GM12865 (cell line): Measurements from ENCODE around the gene EIF1AX.
"Not testable (repeated sequence)": the region's sequence is repeated elsewhere in the genome, so short reads cannot be mapped to it uniquely, and the experiment has no call there.

Experiments
- DNase-seq: peaks from one replicate; pipeline ENCODE4 v3.0.0; 2010; ENCODE audit warnings: low read depth
- H3K4me3 ChIP-seq: 2 replicates; pipeline ENCODE4 v1.5.1; 2011; ENCODE audit warnings: mild to moderate bottlenecking, low read depth, low read length, control low read depth
- TF ChIP-seq, protein P1 (sequence below): IDR thresholded peaks from 2 replicates; pipeline ENCODE4 v1.5.1; 2011; ENCODE audit warnings: low read length, control low read depth, low read depth, inconsistent platforms; ENCODE audit not compliant: insufficient read depth; ENCODE audit errors: missing control alignments

EIF1AX gene

GRCh38 chrX:20171887-20172286, 30.2 kb upstream of the EIF1AX start:
- no peak overlapping the region for H3K4me3 ChIP-seq
- TF ChIP-seq, protein P1, sequence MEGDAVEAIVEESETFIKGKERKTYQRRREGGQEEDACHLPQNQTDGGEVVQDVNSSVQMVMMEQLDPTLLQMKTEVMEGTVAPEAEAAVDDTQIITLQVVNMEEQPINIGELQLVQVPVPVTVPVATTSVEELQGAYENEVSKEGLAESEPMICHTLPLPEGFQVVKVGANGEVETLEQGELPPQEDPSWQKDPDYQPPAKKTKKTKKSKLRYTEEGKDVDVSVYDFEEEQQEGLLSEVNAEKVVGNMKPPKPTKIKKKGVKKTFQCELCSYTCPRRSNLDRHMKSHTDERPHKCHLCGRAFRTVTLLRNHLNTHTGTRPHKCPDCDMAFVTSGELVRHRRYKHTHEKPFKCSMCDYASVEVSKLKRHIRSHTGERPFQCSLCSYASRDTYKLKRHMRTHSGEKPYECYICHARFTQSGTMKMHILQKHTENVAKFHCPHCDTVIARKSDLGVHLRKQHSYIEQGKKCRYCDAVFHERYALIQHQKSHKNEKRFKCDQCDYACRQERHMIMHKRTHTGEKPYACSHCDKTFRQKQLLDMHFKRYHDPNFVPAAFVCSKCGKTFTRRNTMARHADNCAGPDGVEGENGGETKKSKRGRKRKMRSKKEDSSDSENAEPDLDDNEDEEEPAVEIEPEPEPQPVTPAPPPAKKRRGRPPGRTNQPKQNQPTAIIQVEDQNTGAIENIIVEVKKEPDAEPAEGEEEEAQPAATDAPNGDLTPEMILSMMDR, result no peak
- no peak for DNase-seq

DNA sequence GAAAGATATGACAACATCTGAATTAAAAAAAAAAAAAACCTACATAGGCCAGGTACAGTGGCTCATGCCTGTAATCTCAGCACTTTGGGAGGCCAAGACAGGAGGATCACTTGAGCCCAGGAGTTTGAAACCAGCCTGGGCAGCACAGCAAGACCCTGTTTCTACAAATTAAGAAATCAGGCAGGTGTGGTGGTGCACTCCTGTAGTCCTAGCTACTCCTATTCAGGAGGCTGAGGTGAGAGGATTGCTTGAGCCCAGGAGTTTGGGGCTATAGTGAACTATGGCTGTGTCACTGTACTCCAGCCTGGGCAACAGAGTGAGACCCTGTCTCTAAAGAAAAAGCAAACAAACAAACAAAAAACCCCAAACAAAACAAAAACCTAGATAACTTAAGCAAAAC, 20.9 kb upstream of the EIF1AX start:
- not testable (repeated sequence) for DNase-seq, H3K4me3 ChIP-seq

DNA sequence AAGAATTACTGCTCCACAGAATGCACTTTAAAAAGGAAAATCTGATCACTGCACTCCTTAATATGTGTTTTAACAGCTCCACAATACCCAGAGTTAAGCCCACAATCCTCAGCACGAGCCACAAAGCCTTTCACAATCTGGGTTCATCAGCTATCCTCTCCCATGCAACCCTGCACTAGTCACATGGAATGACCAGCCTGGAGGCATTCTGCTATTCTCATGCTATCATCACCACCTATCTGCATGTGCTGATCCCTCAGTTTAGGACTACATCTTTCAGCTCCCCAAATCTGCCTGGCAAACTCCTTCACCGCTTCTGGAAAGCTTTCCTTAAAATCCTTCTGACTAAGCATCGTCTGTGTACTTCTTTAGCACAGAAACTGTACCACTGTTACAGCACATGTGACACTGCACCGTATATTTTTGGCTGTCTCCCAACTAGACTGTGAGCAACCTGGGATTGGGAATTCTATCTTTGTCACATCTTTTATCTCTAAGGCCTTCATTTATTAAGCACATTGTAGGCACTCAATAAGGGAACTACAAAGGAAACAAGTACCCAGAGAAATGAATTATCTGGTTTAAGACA, 18.3 kb upstream of the EIF1AX start:
- no peak for DNase-seq
- H3K4me3 ChIP-seq, result no peak overlapping the region
- TF ChIP-seq, protein P1, result no peak

- TF ChIP-seq, protein P1, result no peak
- H3K4me3 ChIP-seq, result no peak overlapping the region
- no peak for DNase-seq
Measured at GRCh38 chrX:20151689-20152088, 10.1 kb upstream of the EIF1AX start.

GRCh38 chrX:20149326-20149725, 7.7 kb upstream of the EIF1AX start:
- TF ChIP-seq, protein P1, result no peak
- H3K4me3 ChIP-seq, result no peak overlapping the region
- no peak for DNase-seq

GRCh38 chrX:20147561-20147960, 5.9 kb upstream of the EIF1AX start:
- TF ChIP-seq, protein P1, result no peak
- no peak overlapping the region for H3K4me3 ChIP-seq
- no peak for DNase-seq

DNA sequence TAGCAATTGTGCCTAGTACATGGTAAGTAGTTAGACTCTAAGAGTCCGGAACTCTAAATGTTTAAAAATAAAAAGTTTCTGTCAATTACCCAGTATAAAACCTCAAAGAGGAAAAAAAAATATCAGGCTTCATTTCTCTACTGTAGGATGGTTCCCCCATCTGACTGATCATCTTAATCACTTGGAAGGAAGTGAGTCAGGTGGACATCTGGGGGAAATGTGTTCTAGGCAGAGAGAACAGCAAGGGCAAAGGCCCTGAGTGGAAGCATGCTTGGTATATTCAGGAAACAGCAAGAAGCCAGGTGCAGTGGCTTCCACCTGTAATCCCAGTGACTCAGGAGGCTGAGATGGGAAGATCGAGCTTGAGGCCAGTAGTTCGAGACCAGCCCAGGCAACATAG, 2.9 kb upstream of the EIF1AX start:
- DNase-seq, result no peak
- TF ChIP-seq, protein P1, result no peak

More for the DNA sequence above, 2.9 kb upstream of the EIF1AX start:
- no peak overlapping the region for H3K4me3 ChIP-seq
